Stimulated activated CD4-positive, alpha-beta T cell treated with anti-CD3 and anti-CD28 coated beads, TNF-alpha, amount 100 ng/mL, for 4 hours (primary cell): ENCODE measurements around the gene MYL1.

Source experiments
- DNase-seq, 3 experiments: peaks; one replicate each; pipeline ENCODE4 v3.0.0-alpha.2; 2020; ENCODE audit warnings: low read depth in 3 of 3

Gene MYL1

DNA sequence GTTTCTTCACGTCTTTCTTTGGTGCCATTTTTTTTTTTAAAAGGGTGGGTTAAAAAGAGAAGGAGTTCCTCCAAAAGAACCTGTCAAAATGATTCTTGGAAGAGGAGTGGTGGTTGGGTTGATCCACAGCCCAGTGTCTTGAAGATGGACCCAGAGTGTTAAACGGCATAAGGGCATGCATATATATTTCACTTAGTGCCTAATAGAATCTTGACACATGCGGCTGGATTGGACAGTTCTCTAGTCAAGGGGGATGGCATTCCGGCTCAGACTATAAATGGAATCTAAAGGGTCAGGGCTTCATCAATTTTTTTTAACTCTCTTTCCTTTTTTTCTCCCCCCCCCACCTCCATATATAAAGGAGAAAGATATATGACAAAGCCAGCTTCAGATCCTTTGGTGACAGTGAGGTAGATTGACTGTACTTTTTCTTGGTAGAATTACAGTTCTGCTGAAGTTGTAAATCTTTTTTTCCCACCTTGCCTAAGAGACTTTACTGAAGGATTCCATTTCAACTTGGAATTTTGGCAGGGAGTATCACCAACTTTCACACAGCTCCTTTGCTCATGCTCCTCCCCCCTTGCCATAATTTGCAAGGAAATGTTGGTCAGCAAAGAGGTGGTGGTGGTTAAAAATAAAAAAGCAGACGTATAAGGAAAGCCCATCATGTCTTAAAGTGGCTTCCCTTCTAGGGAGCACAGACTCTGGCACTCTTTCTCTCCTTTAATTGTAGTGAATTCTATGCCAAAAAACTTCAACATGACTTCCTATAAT is at the start of gene MYL1:
Gene MYL1, minus strand, starts transcription at position 160 of the 774 bp plus-strand sequence. Its CDS starts 132 bp downstream, at position 28.
- DNase-seq: no peak

DNA sequence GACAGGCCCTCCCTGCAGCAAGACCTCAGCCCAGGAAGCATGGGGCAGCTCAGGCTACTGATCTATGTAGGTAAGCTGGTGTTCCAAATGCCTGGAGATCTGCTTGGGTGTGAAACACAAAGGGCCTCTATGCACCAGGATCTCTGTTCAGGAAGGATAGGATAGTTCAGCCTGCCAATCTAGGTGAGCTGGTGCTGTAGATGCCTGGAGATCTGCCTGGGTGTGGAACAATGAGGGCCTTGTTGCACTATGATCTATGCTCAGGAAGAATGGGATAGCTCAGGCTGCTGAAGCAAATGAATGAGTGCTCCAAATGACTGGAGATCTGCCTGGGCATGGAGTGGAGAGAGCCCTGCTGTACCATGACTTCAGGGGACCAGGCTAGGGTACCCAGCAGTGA is 48.9 kb upstream of the MYL1 start:
- DNase-seq: no peak

DNA sequence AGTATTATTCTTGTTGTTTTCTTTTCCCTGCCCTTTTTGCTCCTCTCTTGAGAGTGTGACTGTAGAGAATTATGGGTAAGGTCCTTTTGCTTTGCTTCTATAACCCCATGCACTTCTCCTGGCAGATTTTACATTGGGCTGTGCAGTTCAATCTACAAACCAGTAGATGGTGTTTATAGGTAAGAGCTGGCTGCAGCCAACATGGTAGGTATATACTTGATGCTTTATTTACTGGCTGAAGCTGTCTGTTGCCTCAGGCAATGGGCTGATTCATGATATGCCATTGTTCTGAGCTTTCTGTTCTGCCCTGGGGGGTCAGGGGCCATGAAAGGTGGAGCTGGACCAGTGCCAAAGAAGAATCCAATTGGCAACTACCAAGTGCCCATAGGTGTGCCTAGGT is 48.3 kb upstream of the MYL1 start:
- no peak for DNase-seq

DNA sequence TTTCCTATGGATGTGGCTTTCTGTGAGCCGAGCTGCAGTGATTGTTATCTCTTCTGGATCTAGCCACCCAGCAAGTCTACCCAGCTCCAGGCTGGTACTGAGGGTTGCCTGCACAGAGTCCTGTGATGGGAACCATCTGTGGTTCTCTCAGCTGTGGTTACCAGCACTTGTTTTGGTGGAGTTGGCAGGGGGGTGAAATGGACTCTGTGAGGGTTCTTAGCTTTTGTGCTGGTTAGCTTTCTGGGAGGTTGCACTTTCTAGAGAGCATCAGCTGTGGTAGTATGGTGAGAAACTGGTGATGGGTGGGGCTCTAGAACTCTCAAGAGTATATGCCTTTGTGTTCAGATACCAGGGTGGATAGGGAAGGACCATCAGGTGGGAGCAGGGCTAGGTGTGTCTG is 45.4 kb upstream of the MYL1 start:
- DNase-seq: no peak

DNA sequence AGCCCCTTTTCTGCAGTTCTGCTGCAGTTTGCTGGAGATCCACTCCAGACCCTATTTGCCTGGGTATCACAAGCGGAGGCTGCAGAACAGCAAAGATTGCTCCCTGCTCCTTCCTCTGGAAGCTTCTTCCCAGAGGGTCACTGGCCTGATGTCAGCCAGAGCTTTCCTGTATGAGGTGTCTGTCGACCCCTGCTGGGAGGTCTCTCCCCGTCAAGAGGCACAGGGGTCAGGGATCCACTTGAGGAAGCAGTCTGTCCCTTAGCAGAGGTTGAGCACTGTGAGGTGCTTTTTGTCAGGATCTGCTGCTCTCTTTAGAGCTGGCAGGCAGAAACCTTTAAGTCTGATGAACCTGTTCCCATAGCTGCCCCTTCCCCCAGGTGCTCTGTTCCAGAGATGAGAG is 42.0 kb upstream of the MYL1 start:
- DNase-seq: no peak

DNA sequence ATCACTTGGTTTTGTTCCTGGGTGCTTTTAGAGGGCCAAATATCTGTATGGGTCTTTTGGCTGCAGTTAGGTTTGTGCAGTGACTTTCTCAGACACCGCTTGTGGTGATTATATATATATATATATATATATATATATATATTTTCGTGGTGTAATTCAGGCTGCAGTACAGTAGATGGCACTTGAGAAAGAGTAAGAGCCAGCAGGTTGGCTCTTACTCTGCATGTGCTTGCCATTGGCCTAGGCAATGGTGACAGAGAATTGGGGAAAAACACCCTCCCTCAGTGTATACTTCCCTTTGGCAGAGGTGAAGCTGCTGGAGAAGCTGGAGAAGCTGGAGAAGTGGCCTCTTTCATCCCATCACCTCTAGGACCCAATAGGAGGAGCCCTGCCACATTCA is 22.2 kb upstream of the MYL1 start:
- no peak for DNase-seq

DNA sequence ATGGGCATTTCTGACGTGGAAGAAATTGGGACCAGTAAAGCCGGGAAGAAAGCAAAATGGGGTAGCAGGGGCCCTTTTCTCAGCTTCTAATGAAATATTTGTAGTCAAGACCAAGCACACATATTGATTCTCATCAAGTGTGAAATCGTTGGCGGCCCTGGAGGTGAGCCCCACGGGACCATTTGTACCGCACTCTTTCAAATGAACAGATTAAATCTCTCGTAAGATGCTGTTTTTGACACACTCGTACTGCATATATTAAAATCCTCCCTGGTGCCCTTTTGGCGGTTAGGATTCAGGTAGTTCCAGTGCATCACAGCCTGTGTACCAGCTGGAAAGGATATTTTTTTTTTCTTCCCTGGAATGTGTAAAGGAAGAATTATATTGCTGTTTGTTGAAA is 9.9 kb upstream of the MYL1 start:
- no peak for DNase-seq

DNA sequence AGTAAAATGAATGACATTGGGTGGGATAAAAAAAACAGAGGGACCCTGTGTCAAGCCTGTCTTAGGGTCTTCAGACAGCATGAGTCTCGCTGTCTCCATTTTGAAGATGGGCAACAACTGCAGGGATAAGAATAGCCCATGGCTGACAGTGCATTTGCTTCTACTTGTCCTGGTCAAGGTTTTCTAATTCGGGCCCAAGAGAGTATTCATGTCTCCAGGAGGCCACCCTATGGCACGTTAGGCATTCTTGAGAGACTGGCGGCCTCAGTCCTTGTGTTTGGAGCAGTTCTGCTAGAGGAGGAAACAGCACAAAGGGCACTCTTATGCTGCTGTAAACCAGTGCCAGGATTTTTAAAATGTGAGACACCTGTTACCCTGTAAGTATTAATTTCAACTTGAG is 9.5 kb upstream of the MYL1 start:
- no peak for DNase-seq

DNA sequence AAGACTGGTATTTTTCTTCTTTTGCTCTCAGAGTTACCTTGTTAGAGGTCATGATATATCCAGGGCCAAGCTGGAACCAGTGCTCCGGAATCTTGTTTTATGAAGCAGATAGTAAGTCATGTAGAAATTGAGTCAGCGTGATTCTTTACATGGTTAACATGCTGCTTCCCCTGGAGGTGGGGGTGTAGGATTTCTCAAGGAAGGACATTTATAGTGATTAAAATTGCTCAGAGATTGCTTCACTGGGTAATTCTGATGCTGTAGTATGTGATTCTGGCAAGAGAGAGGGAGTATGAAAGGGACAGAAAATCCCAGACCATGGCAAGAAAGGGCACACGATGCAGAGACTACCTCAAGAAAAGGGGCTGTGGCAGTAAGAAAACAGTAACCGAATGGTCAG is 8.0 kb upstream of the MYL1 start:
- DNase-seq: no peak

DNA sequence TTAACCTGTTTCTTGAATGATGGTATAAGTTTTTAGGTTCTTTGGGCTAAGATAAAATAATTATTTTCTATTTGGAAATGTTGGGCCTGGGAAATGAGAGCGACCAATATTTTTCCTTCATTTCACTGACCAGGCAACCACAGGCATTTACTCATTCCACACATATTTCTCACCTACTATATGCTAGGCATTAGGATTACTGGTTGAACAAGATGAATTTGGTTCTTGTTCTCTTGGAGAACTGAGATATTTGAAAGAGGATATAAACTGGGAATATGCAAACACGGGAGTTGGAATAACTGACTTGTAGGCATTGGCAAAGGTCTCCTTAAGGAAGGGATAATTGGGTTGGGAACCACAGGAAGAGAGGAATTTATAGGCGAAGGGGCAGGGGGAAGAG is 3.9 kb upstream of the MYL1 start:
- DNase-seq: no peak

DNA sequence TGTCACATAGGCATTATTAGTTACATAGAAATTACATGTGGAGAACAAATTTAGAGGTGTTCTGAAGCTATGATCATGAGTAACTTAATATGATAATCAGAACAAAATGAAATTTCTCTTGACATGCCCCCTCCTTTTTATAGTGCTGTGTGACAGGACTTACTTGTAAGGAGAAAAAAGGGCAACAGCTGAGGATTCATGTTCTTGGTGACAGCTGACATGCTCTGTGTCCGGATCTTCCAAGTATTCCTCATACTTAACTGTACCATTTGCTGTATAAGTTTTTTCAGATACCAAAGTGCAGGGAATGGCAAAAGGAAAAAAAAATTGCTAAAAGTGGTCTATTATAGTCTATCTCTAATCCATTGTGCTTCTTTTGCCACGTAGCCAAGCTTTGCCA is 3.5 kb upstream of the MYL1 start:
- no peak for DNase-seq

DNA sequence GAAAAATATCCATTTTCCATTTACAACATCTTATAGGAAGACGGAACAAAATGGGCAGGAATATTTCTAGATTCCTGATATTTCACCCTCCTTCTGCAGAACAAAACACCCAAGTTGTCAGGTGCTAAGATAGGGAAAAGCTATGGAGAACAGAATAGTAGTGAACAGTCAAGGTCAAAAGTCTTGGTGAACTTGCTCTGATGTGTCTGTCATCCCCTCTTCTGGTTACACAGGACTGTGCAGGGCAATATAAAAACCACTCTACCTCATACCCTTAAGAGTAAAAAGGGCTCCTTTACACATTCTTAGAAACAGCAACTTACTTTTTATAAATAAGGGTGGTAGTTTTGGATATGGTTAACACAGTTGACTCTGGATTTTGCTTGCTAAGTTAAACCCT is 4.4 kb downstream of the MYL1 start:
- no peak for DNase-seq

DNA sequence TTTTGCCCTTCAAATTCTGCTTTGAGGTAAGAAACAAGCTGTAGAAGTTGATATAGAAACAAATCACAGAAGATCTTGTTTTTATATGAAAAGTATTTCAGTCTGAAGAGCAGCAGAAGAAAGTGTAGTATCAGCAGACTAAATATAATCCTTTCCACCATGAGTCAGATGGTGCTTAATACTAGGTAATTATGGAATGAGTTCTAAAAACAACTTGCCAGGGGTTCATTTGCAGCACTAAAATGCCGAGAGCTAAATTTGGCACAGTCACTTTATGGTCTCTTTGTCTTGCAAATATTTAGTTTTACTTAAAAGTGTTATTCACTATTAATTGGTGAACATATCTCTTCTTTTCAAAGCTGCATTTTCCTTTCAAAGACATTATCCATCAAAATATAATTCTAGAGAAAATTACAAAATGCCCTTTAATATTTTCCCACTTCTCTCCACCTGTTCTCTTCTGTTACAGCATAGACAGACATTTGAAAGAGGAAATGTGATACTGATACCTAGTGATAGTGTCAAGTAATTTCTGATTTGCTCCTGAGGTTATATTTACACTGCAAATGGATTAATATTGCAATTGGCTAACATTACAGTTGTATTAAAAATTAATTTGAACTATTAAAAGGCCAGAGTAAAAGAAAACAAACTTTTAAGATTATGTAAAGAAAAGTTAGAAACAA is 5.3 kb downstream of the MYL1 start:
- DNase-seq: no peak

DNA sequence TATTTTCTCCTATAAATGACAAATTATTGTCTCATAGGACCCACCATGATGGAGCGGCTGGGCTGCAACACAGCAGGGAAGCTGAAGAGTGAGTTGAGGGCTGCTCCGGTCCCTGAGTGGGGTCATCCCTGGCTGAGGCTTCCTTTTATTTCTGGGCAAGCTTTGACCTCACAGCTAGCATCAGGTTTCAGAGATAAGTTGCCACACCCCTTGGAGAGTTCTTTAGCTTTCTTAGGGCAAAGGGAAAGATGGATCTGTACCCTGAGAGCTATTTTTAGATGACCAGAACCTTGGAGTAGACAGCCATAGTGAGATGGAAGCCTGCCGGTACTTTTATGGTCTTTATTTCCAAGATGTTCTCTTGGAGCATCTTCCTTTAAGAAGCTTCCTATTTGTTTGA is 11.5 kb downstream of the MYL1 start:
- no peak for DNase-seq

DNA sequence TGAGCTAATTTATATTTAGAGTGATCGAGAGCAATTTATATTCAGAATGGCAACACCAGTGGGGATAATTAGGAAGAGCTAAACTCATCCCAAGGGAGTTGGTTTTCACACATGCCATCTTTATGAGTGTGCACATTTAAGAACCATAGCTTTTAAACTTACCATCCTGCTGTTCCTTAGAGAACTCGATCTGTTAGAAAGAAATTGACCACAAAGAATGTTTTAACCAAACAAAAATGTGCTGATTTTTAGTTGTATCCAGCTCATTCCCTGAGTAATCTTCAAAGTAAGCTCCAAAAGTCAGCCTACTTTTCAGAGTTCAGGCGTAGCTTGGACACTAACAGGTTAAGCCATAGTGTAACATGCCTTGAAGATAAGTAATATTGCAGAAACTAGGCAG is 12.6 kb downstream of the MYL1 start:
- no peak for DNase-seq

DNA sequence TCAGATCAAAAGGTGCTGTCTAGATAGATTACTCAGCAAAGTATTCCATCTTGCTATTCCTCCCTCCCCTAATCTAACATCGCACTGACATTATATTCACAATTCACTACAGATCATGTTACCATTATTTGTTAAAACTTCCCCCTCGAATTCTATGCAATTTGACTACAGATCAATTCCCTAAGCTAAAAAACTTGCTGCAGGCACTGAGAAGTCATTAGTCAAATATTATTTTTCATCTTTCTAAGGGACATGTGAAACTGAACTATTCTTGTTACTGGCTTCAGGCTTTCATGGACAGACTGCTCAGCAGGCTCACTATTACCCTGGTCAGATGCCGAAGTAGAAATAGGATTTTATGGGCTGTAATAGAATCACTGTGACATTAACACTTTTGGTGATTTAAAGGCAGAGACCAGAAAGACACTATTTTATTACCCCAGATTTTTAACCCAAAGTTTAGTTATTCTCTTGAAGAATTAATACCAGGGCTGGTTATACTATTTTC is 15.1 kb downstream of the MYL1 start:
- DNase-seq: no peak

DNA sequence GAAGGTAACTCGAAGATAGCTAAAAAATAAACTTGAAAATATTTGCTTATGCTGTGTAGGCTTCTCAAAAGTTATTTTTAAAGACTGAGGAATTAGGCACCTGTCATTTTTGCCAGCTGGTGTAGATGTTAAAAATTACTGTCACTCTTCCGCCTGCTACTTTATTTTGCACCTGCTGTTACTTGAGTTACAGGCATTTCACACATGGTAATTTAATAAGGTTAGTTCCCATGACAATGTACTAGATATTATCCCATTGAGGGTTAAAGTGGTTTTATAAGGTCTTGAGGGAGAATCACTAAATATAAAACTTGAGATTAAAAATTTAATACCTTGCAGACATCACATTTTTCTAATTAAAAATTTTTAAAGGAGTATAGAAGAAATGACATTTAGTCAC is 26.6 kb downstream of the MYL1 start:
- no peak for DNase-seq

DNA sequence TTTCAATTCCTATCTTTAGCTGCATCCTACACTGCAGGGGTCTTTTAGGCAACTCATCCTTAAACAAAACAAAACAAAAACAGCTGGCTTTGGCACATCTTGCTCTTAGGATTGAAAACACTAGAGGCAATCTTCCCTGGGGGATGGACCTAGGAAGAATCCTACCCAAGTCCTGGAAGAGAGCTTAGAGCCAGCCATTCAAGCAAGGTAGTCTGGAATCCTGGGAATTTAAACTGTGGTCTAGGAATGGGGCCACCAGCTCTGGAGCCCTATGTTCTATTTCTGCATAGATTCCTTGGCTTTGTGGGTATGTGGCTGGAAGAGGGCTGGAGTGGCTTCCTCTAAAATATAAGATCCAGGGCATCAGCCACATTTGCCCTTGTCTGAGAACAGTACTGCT is 27.7 kb downstream of the MYL1 start:
- DNase-seq: no peak

DNA sequence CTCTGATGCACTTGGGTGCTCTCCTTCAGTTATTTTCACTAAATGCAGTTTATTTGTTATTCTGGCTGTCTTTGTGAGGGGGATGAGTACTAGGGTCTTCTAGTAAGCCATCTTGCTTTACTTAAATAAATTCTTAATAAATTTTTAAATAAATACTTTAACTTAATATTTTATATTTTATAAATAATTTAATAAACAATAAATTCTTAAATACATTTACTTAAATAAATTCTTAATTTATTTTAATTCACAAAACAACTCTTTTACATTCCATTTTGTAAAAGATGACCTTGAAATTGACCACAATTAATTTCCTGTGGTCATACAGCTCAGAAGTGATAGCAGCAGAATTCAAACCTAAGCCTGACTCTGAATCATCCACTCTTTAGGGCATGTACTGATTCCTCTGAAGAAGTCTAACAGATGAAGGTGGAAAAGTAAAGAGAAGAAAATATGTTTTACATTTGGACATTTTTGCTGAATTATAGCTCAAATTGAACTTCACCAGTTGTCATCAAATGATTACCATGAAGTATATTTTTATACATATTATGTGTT is 28.8 kb downstream of the MYL1 start:
- DNase-seq: no peak

DNA sequence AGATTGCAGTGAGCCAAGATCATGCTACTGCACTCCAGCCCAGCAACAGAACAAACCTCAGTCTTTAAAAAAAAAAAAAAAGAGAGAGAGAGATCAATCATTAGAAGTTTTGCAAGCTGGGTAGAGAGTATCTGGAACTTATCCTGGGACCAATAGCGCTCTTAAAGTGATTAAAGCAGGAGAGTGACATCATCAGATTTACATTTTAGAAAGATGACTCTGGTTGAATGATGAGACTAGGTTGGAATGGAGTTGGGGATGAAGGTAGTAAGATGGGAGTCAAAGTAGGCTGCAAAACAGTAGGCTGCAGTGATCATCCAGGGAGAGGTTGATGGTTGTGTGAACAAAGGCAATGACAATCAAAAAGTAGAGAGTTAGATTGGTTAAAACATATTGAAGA is 37.8 kb downstream of the MYL1 start:
- no peak for DNase-seq

DNA sequence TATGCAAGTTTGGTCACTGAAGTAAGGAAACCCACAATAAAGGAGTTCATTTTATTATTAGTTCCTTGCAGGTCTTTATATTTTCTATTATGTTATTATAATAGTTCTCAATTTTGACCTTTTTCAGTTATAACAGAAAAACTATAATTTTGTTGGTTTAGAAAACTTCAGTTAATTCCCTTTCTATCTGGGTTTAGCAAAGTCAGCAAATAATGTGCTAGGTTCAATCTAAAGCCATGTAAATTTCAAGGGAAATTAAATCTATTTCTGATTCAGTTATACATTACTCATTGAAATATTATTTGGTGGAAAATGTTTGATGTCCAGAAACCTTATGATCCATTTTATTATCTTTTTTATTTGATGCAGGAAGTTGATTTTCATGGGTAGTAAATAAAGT is 43.7 kb downstream of the MYL1 start:
- DNase-seq: no peak

DNA sequence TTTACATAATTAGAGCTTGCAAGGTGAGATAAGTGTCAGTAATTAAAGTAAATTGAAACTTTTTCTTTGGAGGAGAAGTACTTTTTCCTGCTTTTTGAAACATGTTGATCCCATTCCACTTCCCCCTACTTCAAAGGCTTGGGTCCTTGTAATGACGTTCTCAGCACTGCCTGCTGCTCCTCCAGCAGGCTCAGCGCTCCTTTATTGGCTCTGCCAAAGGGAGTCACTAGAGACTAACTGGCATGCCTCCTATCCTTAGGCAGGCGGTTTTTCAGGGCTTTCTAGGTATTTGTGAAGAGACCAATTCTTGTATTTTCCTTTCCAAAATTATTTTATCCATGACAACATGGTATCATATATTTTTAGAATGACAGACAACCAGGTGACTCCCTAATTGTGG is 45.8 kb downstream of the MYL1 start:
- DNase-seq: no peak

DNA sequence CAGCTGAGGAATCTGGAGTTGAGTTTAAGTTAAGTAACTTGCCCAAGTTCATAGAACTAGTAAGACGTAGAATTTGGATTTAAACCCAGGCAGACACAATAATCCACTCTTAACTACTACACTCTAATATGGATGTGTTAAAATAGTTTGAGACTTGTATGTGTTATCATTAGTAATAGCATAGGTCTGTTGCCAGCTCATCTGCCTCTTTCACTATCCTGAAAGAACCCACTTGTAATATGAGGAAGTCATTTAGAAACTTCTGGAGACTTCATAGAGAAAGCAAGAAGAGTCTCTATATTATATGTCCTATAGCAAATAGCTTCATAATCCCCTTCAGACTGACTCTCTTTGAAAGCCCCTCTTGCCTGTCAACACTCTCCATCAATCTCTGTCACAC is 46.7 kb downstream of the MYL1 start:
- no peak for DNase-seq
